Ishikawa (cell line): ENCODE results near the gene NT5M.

Experiments
- CEBPB ChIP-seq: IDR thresholded peaks from 2 replicates; pipeline ENCODE4 v1.6.1; 2012
- CREB1 ChIP-seq: IDR thresholded peaks from 2 replicates; pipeline ENCODE4 v1.6.1; 2012; ENCODE audit warnings: low read depth
- EGR1 ChIP-seq: IDR thresholded peaks from 2 replicates; pipeline ENCODE4 v1.6.1; 2012
- EP300 ChIP-seq: IDR thresholded peaks from 2 replicates; pipeline ENCODE4 v1.6.1; 2012; ENCODE audit warnings: borderline replicate concordance
- FOXM1 ChIP-seq: IDR thresholded peaks from 2 replicates; pipeline ENCODE4 v1.6.1; 2012; ENCODE audit warnings: low read depth, borderline replicate concordance
- MAX ChIP-seq: IDR thresholded peaks from 2 replicates; pipeline ENCODE4 v1.6.1; 2012
- NFIC ChIP-seq: IDR thresholded peaks from 2 replicates; pipeline ENCODE4 v1.6.1; 2012
- RAD21 ChIP-seq: IDR thresholded peaks from 2 replicates; pipeline ENCODE4 v1.6.1; 2012; ENCODE audit warnings: low read depth
- REST ChIP-seq: IDR thresholded peaks from 2 replicates; pipeline ENCODE4 v1.6.1; 2012; ENCODE audit warnings: low read depth, mild to moderate bottlenecking
- TAF1 ChIP-seq: IDR thresholded peaks from 2 replicates; pipeline ENCODE4 v1.6.1; 2012; ENCODE audit warnings: low read depth, mild to moderate bottlenecking
- TCF12 ChIP-seq: IDR thresholded peaks from 2 replicates; pipeline ENCODE4 v1.6.1; 2012; ENCODE audit warnings: low read depth
- TEAD4 ChIP-seq: IDR thresholded peaks from 2 replicates; pipeline ENCODE4 v1.6.1; 2012
- USF1 ChIP-seq: IDR thresholded peaks from 2 replicates; pipeline ENCODE4 v1.6.1; 2012
- YY1 ChIP-seq: IDR thresholded peaks from 2 replicates; pipeline ENCODE4 v1.6.1; 2012; ENCODE audit warnings: low read depth
- ZBTB7A ChIP-seq: IDR thresholded peaks from 2 replicates; pipeline ENCODE4 v1.6.1; 2012; ENCODE audit warnings: low read depth

The NT5M gene

GRCh38 chr17:17377071-17377967 is 74.1 kb downstream of the NT5M start:
- no peak for TF ChIP-seq EP300
- no peak for TF ChIP-seq FOXM1
- TF ChIP-seq TEAD4 = no peak
- TF ChIP-seq NFIC = no peak
- no peak for TF ChIP-seq REST
- no peak for TF ChIP-seq YY1

- TF ChIP-seq EGR1 (no peak), TCF12 (no peak), TEAD4 (no peak), TAF1 (no peak), YY1 (no peak), EP300 (no peak), FOXM1 (no peak), MAX (no peak), ZBTB7A (no peak), USF1 (no peak), CEBPB (no peak), RAD21 (no peak), CREB1 (no peak), NFIC (no peak), REST (no peak)
Measured at GRCh38 chr17:17379197-17379991, 76.2 kb downstream of the NT5M start.

- no peak for TF ChIP-seq CEBPB
- no peak for TF ChIP-seq RAD21
- TF ChIP-seq ZBTB7A = no peak
- no peak for TF ChIP-seq CREB1
- TF ChIP-seq TEAD4 = no peak
- TF ChIP-seq TCF12 = no peak
- TF ChIP-seq EP300 = no peak
- TF ChIP-seq MAX = no peak
- TF ChIP-seq NFIC = no peak
- no peak for TF ChIP-seq EGR1
- no peak for TF ChIP-seq YY1
- no peak for TF ChIP-seq REST
- TF ChIP-seq USF1 = no peak
- TF ChIP-seq FOXM1 = no peak
- TF ChIP-seq TAF1 = no peak
Measured at GRCh38 chr17:17380145-17380925, 77.2 kb downstream of the NT5M start.
